ENCODE measurements around the gene TEX44.

DNA sequence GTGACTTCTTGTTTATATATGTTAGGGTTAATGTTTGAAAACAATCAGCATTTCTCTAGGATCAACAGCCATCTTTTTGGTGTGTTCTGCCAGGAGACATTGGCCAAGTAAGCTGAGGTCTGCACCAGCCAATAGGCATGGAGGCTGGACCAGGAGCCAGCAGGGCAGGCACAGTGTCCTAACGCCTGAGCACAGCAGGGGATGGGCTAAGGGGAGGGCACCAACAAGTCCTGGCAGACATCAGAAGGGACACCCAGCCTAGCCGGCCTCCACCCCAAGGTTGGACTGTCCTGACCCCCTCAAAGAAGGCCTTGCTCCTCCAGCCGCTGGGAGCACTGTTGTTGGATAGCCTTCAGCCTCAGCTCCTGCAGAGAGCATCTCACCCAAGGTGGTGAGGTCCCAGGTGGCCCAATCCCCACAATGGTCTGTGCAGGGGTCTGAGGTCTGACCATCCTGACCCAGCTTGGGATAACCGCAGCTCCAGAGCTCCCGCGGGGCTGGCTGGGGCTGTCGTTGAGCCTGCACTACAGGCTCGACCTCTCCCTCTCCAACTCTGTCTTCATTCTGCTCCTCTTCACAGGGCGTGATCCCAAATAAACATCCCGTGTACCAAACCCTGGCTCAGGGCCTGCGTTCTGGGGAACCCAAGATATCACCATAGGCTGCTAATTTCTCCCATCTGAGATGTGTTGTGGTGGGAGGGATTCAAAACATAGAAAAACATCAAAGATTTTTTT lies 8.1 kb downstream of the TEX44 start:
- TF ChIP-seq CTCF (IDR thresholded peaks at IDR 0.05) (no peak), POLR2A (IDR thresholded peaks at IDR 0.05) (no peak)
